MM.1S (cell line): ENCODE measurements around the gene SMOC1.
"Not testable (repeated sequence)": the region's sequence is repeated elsewhere in the genome, so short reads cannot be mapped to it uniquely, and the experiment has no call there.

Experiments used
- EZH2 ChIP-seq: fragments of 300-600 bp; sonication (generic); optimal IDR thresholded peaks from 2 replicates; pipeline ENCODE3; 2017; ENCODE audit warnings: low read depth, mild to moderate bottlenecking, antibody characterized with exemption, low read length, mixed read lengths
- TF ChIP-seq, protein P1 (sequence below): fragments of 300-600 bp; sonication (generic); IDR thresholded peaks from 2 replicates; pipeline ENCODE4 v1.5.1; 2016; ENCODE audit warnings: antibody characterized with exemption, low read length, mixed read lengths

DNA sequence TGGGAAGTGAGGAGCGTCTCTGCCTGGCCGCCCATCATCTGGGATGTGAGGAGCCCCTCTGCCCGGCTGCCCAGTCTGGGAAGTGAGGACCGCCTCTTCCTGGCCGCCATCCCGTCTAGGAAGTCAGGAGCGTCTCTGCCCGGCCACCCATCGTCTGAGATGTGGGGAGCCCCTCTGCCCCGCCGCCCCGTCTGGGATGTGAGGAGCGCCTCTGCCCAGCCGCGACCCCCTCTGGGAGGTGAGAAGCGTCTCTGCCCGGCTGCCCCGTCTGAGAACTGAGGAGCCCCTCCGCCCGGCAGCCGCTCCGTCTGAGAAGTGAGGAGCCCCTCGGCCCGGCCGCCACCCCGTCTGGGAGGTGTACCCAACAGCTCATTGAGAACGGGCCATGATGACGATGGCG is 23.8 kb downstream of the SMOC1 start:
- TF ChIP-seq, protein P1, sequence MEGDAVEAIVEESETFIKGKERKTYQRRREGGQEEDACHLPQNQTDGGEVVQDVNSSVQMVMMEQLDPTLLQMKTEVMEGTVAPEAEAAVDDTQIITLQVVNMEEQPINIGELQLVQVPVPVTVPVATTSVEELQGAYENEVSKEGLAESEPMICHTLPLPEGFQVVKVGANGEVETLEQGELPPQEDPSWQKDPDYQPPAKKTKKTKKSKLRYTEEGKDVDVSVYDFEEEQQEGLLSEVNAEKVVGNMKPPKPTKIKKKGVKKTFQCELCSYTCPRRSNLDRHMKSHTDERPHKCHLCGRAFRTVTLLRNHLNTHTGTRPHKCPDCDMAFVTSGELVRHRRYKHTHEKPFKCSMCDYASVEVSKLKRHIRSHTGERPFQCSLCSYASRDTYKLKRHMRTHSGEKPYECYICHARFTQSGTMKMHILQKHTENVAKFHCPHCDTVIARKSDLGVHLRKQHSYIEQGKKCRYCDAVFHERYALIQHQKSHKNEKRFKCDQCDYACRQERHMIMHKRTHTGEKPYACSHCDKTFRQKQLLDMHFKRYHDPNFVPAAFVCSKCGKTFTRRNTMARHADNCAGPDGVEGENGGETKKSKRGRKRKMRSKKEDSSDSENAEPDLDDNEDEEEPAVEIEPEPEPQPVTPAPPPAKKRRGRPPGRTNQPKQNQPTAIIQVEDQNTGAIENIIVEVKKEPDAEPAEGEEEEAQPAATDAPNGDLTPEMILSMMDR: not testable (repeated sequence)
- not testable (repeated sequence) for TF ChIP-seq EZH2
